ENCODE measurements around the gene PIGO.
A peak's percentile ranks its signal among the peaks of the same experiment; 100 is the strongest.

Gene PIGO

GRCh38 chr9:35070823-35071813 is 25.3 kb downstream of the PIGO start:
- ATAC-seq: peak; percentile 2 to 9

DNA sequence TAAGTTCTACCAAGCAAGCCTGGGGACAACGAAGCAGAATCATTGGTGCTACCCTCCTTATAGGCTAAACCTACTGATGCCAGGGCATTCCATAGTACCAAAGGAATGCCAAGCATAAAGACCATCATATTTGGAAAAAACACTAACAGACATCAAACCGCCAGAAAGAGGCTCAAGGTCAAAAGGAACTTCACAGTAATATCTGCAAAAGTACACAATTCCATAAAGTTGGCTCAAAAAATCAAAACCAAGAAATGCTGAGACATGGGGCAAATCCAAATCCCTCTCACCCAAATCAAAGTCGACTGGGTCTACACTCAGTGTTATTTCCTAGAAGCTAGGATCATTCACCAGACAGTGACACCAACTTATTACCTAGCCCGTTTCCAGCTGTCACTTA is 27.4 kb downstream of the PIGO start:
- no peak for ATAC-seq

- no peak for ATAC-seq
Observed at GRCh38 chr9:35067056-35067455, 29.3 kb downstream of the PIGO start.

DNA sequence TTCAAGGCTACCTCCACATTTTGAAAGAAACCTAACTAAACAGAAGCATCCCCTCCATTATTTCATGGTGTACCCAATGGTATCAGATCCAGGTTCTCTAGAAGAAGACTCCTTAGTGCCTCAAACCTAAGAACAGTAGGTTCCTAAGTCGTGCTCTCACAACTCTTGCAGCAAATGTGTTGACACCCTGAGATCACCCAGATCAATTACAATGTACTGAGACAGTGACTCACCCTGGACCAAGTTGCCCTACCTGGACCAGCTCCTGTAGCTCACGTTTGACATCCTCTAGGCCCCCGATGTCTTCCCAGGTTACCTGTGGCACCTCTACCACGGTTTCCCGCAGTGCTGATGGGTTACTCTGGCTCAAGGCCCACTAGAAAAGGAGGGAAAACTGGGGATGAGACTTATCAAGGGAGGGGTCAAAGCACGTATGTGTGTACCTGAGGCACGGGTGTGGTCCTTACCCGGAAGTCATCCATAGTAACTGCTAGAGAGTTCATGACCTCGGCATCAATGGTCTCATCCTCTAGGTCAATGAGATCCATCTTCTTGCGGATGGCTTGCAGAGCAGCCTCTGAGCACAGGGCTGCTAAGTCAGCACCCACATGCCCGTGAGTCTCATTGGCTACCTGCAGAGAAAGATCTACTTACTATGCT is 35.7 kb downstream of the PIGO start:
- ATAC-seq: no peak

GRCh38 chr9:35059438-35059837 is 37.0 kb downstream of the PIGO start:
- no peak for ATAC-seq

DNA sequence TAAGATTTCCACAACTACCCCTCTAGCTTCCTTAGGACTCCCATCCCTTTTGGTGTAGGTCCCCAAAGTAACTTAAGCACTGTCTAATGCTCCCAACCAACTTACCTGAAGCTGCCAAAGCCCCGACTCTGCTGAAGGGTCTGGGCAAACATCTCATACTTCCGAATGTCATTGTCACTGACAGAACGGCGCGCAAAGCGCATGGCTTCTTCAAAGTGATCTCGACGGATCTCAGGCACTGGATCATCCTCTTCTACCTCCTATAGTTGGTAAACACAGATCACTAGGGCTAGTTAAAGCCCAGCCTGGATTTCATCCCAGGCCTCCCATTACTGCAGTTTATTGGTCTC is 39.1 kb downstream of the PIGO start:
- no peak for ATAC-seq

GRCh38 chr9:35056571-35057270 is 39.7 kb downstream of the PIGO start:
- ATAC-seq: peak in 1 of 2 donors; percentile 41

GRCh38 chr9:35054871-35055644 is 41.3 kb downstream of the PIGO start:
- ATAC-seq: no peak

DNA sequence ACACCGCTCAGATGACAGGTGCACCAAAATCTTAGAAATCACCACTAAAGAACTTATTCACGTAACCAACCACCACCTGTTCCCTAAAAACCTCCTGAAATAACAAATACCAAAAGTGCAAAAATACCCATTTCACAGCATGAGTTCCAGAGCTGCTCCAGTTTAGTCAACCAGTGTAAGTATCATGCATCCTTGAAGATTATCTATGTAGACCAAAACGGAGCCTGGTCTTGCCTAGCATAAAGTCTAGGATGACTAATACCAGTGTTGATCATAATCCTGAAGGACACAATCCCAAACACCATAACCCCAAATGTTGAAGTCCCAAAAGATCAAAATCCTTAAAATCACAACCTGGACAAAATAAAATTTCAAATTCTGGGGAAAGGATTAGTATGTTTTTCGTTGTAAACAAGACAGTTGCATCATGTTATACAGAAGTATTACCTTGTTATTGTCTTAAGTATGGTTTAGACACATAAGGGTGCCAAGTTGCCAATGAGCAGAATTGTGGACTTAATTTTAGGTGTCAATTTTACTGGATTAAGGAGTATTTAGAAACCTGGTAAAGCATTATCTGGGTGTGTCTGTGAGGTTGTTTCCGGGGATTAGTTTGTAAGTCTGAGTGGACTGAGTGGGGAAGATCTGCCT is 42.1 kb downstream of the PIGO start:
- ATAC-seq: no peak

GRCh38 chr9:35051069-35051967 is 45.1 kb downstream of the PIGO start:
- ATAC-seq: peak; percentile 64 to 76

DNA sequence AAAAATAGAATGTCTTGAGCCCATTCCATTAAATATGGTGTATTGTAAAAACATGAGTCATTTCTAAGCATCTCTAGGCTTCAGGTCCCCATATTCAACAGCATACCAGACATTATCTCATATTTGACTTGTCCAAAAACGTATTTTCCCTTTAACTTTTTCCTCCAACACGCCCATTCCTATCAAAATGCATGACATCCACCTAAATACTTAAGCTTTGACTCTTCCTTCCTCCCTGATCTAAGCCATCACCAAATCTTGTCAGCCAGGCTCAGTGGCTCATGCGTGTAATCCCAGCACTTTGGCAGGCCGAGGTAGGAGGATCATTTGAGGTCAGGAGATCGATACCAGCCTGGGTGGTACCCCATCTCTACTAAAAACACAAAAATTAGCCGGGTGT is 47.9 kb downstream of the PIGO start:
- no peak for ATAC-seq

GRCh38 chr9:35044071-35044470 is 52.3 kb downstream of the PIGO start:
- ATAC-seq: no peak

- ATAC-seq: no peak
Observed at GRCh38 chr9:35042891-35043545, 53.4 kb downstream of the PIGO start.

DNA sequence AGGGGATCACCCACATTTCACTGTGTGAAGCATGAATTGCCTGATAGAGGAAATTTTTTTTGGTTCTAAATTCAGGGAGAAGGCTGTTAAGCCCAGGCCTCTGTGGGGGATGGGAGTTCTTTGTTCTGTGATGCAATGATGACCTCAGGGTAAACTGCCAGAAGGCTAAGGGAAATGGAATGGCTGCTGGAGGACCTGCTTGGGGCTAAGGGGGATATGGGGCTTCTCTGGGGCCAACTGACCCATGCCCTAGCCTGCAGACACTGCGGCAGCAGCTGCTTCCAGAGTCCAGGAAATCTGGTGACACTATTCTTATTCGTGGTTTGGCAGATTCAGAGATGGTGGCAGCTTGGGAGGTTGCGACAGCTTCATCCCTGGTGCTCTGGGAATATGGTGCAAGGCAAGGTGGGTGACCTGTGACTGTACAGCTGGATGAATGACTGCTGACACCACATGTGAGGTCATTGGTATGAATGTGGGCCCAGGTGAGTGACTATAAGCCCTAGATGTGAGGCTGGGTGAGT is 54.2 kb downstream of the PIGO start:
- no peak for ATAC-seq

All from activated CD4-positive, CD25-positive, alpha-beta regulatory T cell treated with anti-CD3 and anti-CD28 coated beads, Interleukin-2, amount 50 U/mL, for 24 hours (primary cell).